H9 (cell line): ENCODE data around the gene PLA2G12B. TPM values are rescaled to one million over a fixed set of nuclear protein-coding genes. Genes with fewer than 3 reads are reported as not detected.

ENCODE experiments used
- DNase-seq: peaks from one replicate; pipeline ENCODE4 v3.0.0-alpha.2; 2017
- H2AFZ ChIP-seq: one replicate; pipeline ENCODE4 v1.6.1; 2013; ENCODE audit warnings: mild to moderate bottlenecking, low read length, control low read depth, moderate library complexity
- H2AK5ac ChIP-seq: 2 replicates; pipeline ENCODE4 v1.6.1; 2013; ENCODE audit warnings: low read length, control low read depth, mixed read lengths; ENCODE audit not compliant: insufficient read length
- H2BK120ac ChIP-seq: one replicate; pipeline ENCODE4 v1.6.1; 2013; ENCODE audit warnings: low read depth, mild to moderate bottlenecking, low read length, control low read depth, inconsistent platforms; ENCODE audit not compliant: poor library complexity, severe bottlenecking
- H2BK12ac ChIP-seq: 2 replicates; pipeline ENCODE4 v1.6.1; 2013; ENCODE audit warnings: low read length, control low read depth, mixed read lengths, low read depth; ENCODE audit not compliant: insufficient read length
- H2BK15ac ChIP-seq: 2 replicates; pipeline ENCODE4 v1.6.1; 2013; ENCODE audit warnings: low read depth, low read length, control low read depth
- H2BK20ac ChIP-seq: one replicate; pipeline ENCODE4 v1.6.1; 2013; ENCODE audit warnings: low read depth, mild to moderate bottlenecking, low read length, control low read depth, inconsistent platforms; ENCODE audit not compliant: poor library complexity, severe bottlenecking
- H2BK5ac ChIP-seq: 2 replicates; pipeline ENCODE4 v1.6.1; 2013; ENCODE audit warnings: low read length, control low read depth, mixed read lengths; ENCODE audit not compliant: insufficient read length
- H3K14ac ChIP-seq: 2 replicates; pipeline ENCODE4 v1.6.1; 2013; ENCODE audit warnings: low read length, control low read depth; ENCODE audit not compliant: insufficient read depth
- H3K18ac ChIP-seq: 2 replicates; pipeline ENCODE4 v1.6.1; 2013; ENCODE audit warnings: low read depth, mild to moderate bottlenecking, mixed read lengths, low read length, control low read depth; ENCODE audit not compliant: insufficient read length
- H3K23ac ChIP-seq: 2 replicates; pipeline ENCODE4 v1.6.1; 2013; ENCODE audit warnings: low read length, control low read depth, mixed read lengths, low read depth; ENCODE audit not compliant: insufficient read length
- H3K23me2 ChIP-seq: 2 replicates; pipeline ENCODE4 v1.6.1; 2013; ENCODE audit warnings: low read depth, mild to moderate bottlenecking, mixed read lengths, low read length, control low read depth; ENCODE audit not compliant: insufficient read length, poor library complexity, severe bottlenecking
- H3K27ac ChIP-seq: 2 replicates; pipeline ENCODE4 v1.5.1; 2013; ENCODE audit warnings: low read length, control low read depth, mixed read lengths, low read depth; ENCODE audit not compliant: insufficient read length
- H3K27me3 ChIP-seq: 2 replicates; pipeline ENCODE4 v1.6.1; 2013; ENCODE audit warnings: low read length, control low read depth, inconsistent platforms; ENCODE audit not compliant: insufficient read depth
- H3K4ac ChIP-seq: 2 replicates; pipeline ENCODE4 v1.6.1; 2013; ENCODE audit warnings: low read depth, mild to moderate bottlenecking, control low read depth, inconsistent platforms, low read length, moderate library complexity
- H3K4me1 ChIP-seq: 2 replicates; pipeline ENCODE4 v1.6.1; 2013; ENCODE audit warnings: low read length, control low read depth, inconsistent platforms; ENCODE audit not compliant: insufficient read depth
- H3K4me2 ChIP-seq: 2 replicates; pipeline ENCODE4 v1.6.1; 2013; ENCODE audit warnings: low read length, control low read depth, mixed read lengths; ENCODE audit not compliant: insufficient read length, insufficient read depth
- H3K56ac ChIP-seq: 2 replicates; pipeline ENCODE4 v1.6.1; 2013; ENCODE audit warnings: low read depth, mild to moderate bottlenecking, mixed read lengths, low read length, control low read depth; ENCODE audit not compliant: insufficient read length
- H3K79me1 ChIP-seq: 2 replicates; pipeline ENCODE4 v1.6.1; 2013; ENCODE audit warnings: low read depth, mild to moderate bottlenecking, moderate library complexity, low read length, control low read depth, inconsistent platforms; ENCODE audit not compliant: insufficient read depth, poor library complexity, severe bottlenecking
- H3K79me2 ChIP-seq: 2 replicates; pipeline ENCODE4 v1.6.1; 2013; ENCODE audit warnings: low read length, control low read depth, inconsistent platforms; ENCODE audit not compliant: insufficient read depth
- H3K9ac ChIP-seq: 2 replicates; pipeline ENCODE4 v1.6.1; 2013; ENCODE audit warnings: low read length, control low read depth, mixed read lengths; ENCODE audit not compliant: insufficient read length; ENCODE audit errors: extremely low read depth
- H3K9me3 ChIP-seq: one replicate; pipeline ENCODE4 v1.6.1; 2013; ENCODE audit warnings: low read depth, low read length, inconsistent platforms; ENCODE audit not compliant: control insufficient read depth
- H3T11ph ChIP-seq: one replicate; pipeline ENCODE4 v1.6.1; 2013; ENCODE audit warnings: mild to moderate bottlenecking, low read length, control low read depth, inconsistent platforms
- H4K20me1 ChIP-seq: one replicate; pipeline ENCODE4 v1.6.1; 2013; ENCODE audit not compliant: control insufficient read depth, insufficient read length, insufficient read depth
- H4K5ac ChIP-seq: 2 replicates; pipeline ENCODE4 v1.6.1; 2013; ENCODE audit warnings: low read depth, mild to moderate bottlenecking, mixed read lengths, low read length, control low read depth; ENCODE audit not compliant: insufficient read length
- H4K8ac ChIP-seq: replicated peaks from 2 replicates; pipeline ENCODE4 v1.6.1; 2013; ENCODE audit warnings: low read length, control low read depth, mixed read lengths, low read depth; ENCODE audit not compliant: insufficient read length
- H4K91ac ChIP-seq: 2 replicates; pipeline ENCODE4 v1.6.1; 2013; ENCODE audit warnings: low read depth, mild to moderate bottlenecking, moderate library complexity, mixed read lengths, low read length, control low read depth; ENCODE audit not compliant: insufficient read length
- H3K27ac Mint-ChIP-seq, 3 experiments: 2 replicates in 2 of 3; 3 replicates in 1 of 3; pipeline ENCODE4 v1.8.0; 2020 to 2021; ENCODE audit warnings: mixed read lengths in 3 of 3, mild to moderate bottlenecking in 1 of 3, moderate library complexity in 1 of 3
- H3K27me3 Mint-ChIP-seq: 2 replicates; pipeline ENCODE4 v1.8.0; 2021; ENCODE audit warnings: low read depth, mild to moderate bottlenecking, moderate library complexity, mixed read lengths
- H3K36me3 Mint-ChIP-seq, 3 experiments: 2 replicates in 2 of 3; 3 replicates in 1 of 3; pipeline ENCODE4 v1.8.0; 2020 to 2021; ENCODE audit warnings: low read depth in 3 of 3, mixed read lengths in 3 of 3; ENCODE audit not compliant: insufficient read depth in 1 of 3
- H3K4me1 Mint-ChIP-seq, 2 experiments: 2 replicates each; pipeline ENCODE4 v1.8.0; 2020; ENCODE audit warnings: mixed read lengths in 2 of 2
- H3K4me3 Mint-ChIP-seq, 2 experiments: 2 replicates in 1 of 2; 3 replicates in 1 of 2; pipeline ENCODE4 v1.8.0; 2020 to 2021; ENCODE audit warnings: mild to moderate bottlenecking in 2 of 2, mixed read lengths in 2 of 2, moderate library complexity in 1 of 2
- H3K9me3 Mint-ChIP-seq, 2 experiments: 2 replicates in 1 of 2; 3 replicates in 1 of 2; pipeline ENCODE4 v1.8.0; 2020; ENCODE audit warnings: mild to moderate bottlenecking in 2 of 2, mixed read lengths in 2 of 2, moderate library complexity in 1 of 2
- WGBS: extraction: QIAGEN DNeasy Blood & Tissue Kit; methylation state at CpG from one replicate; pipeline ENCODE4 v1.1.7; 2013; ENCODE audit warnings: missing lambda C conversion rate, low lambda C conversion rate, mixed read lengths; ENCODE audit not compliant: insufficient read length; ENCODE audit errors: extremely low coverage; 5-methylcytosine and 5-hydroxymethylcytosine counted together
- total RNA-seq: library from RNA; stranded (reverse); gene quantifications from 2 replicates; pipeline ENCODE4 v1.2.1, GENCODE V29; 2021
- TF ChIP-seq, protein P1 (sequence below): fragments of 200-600 bp; sonication (generic); conservative IDR thresholded peaks from 3 replicates; pipeline ENCODE4 v1.8.0; 2021; ENCODE audit warnings: antibody characterized with exemption, mild to moderate bottlenecking

Gene PLA2G12B
- total RNA-seq, 1 experiment from 2014 or later, result not detected

DNA sequence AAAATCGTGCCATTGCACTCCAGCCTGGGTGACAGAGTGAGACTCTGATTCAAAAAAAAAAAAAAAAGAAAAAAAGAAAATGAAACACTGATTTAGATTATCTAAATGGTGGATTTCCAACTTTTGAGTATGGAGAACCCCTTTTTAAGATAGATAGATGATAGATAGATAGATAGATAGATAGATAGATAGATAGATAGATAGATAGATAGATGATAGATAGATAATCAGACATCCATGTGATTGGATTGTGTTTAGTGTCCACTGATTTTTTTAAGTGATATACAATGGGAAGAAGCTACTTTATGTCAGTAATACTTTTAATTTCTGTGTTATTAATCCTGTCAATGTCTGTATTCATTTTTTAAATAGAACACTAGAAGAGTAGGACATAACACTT lies 55.1 kb downstream of the PLA2G12B start:
- Histone ChIP-seq H2BK5ac (no peak overlapping the region), H4K5ac (no peak overlapping the region), H4K91ac (no peak overlapping the region), H4K8ac (no peak overlapping the region), H3K56ac (no peak overlapping the region), H2AFZ (no peak overlapping the region), H3K9me3 (no peaks in the 10 kb centered on the region), H2BK12ac (no peak overlapping the region), H2AK5ac (no peak overlapping the region), H2BK20ac (no peak overlapping the region), H2BK15ac (no peak overlapping the region), H3T11ph (no peak overlapping the region), H3K4me2 (no peak overlapping the region), H3K9ac (no peak overlapping the region), H3K4ac (no peak overlapping the region), H3K27me3 (no peaks in the 10 kb centered on the region), H3K79me2 (no peaks in the 10 kb centered on the region), H3K23me2 (no peaks in the 10 kb centered on the region), H4K20me1 (no peaks in the 10 kb centered on the region), H3K4me1 (no peaks in the 10 kb centered on the region), H3K79me1 (no peaks in the 10 kb centered on the region), H2BK120ac (no peak overlapping the region), H3K23ac (no peak overlapping the region), H3K14ac (no peak overlapping the region), H3K27ac (no peak overlapping the region), H3K18ac (no peak overlapping the region)
- TF ChIP-seq, protein P1, sequence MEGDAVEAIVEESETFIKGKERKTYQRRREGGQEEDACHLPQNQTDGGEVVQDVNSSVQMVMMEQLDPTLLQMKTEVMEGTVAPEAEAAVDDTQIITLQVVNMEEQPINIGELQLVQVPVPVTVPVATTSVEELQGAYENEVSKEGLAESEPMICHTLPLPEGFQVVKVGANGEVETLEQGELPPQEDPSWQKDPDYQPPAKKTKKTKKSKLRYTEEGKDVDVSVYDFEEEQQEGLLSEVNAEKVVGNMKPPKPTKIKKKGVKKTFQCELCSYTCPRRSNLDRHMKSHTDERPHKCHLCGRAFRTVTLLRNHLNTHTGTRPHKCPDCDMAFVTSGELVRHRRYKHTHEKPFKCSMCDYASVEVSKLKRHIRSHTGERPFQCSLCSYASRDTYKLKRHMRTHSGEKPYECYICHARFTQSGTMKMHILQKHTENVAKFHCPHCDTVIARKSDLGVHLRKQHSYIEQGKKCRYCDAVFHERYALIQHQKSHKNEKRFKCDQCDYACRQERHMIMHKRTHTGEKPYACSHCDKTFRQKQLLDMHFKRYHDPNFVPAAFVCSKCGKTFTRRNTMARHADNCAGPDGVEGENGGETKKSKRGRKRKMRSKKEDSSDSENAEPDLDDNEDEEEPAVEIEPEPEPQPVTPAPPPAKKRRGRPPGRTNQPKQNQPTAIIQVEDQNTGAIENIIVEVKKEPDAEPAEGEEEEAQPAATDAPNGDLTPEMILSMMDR, result no peak
- DNase-seq, result no peak
- no peaks in the 10 kb centered on the region for H3K4me1 Mint-ChIP-seq
- WGBS, result no CpG with 5 or more reads among the region's 1 CpG
- no peaks in the 10 kb centered on the region; the same call in 1 of the 2 replicates for H3K27me3 Mint-ChIP-seq
- H3K36me3 Mint-ChIP-seq, result peaks cover 0 to 11% (median 6%) of the 10 kb centered on the region in 3 experiments; a peak in 6 of 7 replicates
- H3K27ac Mint-ChIP-seq, result no peak overlapping the region
- H3K9me3 Mint-ChIP-seq, result peaks cover 11 to 12% of the 10 kb centered on the region in 2 experiments
- H3K4me3 Mint-ChIP-seq, result no peak overlapping the region
